Heart right ventricle (tissue), 16 donors: ENCODE data around the gene ZBTB8OS. TPM values are rescaled to one million over a fixed set of nuclear protein-coding genes. Genes with fewer than 3 reads are reported as not detected.

ENCODE experiments used
- ATAC-seq, 8 donors: fragments of 200-7000 bp; cut with Tn5 transposase; one replicate each; pipeline ENCODE4 v1.9.1; 2020; ENCODE audit warnings: mild to moderate bottlenecking in 8 of 8, moderate library complexity in 8 of 8, moderate number of reproducible peaks in 1 of 8
- DNase-seq, 2 donors: peaks; one replicate each; pipeline ENCODE4 v3.0.0-alpha.2; 2020
- H3K27ac ChIP-seq, 10 donors: fragments of 200-600 bp; sonication (generic) in 2 of 10; one replicate each; pipeline versions ENCODE4 v1.5.0 to v1.8.0; 2020 to 2022; ENCODE audit warnings: mild to moderate bottlenecking in 3 of 10
- H3K27me3 ChIP-seq, 7 donors: fragments of 200-600 bp; one replicate each; pipeline ENCODE4 v1.8.0; 2021 to 2022; ENCODE audit warnings: mild to moderate bottlenecking in 2 of 7
- H3K36me3 ChIP-seq, 9 donors: fragments of 200-600 bp; sonication (generic) in 1 of 9; one replicate each; pipeline versions ENCODE4 v1.5.0 to v1.8.0; 2020 to 2022; ENCODE audit warnings: mild to moderate bottlenecking in 2 of 9
- H3K4me1 ChIP-seq, 9 donors: fragments of 200-600 bp; sonication (generic) in 1 of 9; one replicate each; pipeline versions ENCODE4 v1.5.0 to v1.8.0; 2020 to 2022; ENCODE audit warnings: mild to moderate bottlenecking in 4 of 9
- H3K4me3 ChIP-seq, 10 donors: fragments of 200-600 bp; sonication (generic) in 2 of 10; one replicate each; pipeline versions ENCODE4 v1.5.0 to v1.8.0; 2020 to 2022; ENCODE audit warnings: mild to moderate bottlenecking in 7 of 10, moderate library complexity in 2 of 10
- H3K9me3 ChIP-seq, 11 donors: fragments of 200-600 bp in 10 of 11; sonication (generic) in 2 of 11; one replicate each; pipeline versions ENCODE4 v1.5.0 to v1.8.0; 2013 to 2022; ENCODE audit warnings: mild to moderate bottlenecking in 2 of 11, control low read depth in 1 of 11, moderate library complexity in 1 of 11
- WGBS, 2 donors: extraction: QIAGEN DNeasy Blood & Tissue Kit; methylation state at CpG; one replicate each; pipeline ENCODE4 v1.1.7; 2013; ENCODE audit warnings: inconsistent platforms in 1 of 2; 5-methylcytosine and 5-hydroxymethylcytosine counted together
- intact Hi-C, 10 donors: fragments of 100-400 bp; cut with DNase I; formaldehyde crosslinking; loops; one replicate each; pipeline versions ENCODE4 v1.11.1 to v1.14.2; 2022
- polyA plus RNA-seq, 2 donors: library from polyadenylated mRNA; stranded (reverse); fragments of 200-250 nt; gene quantifications; one replicate each; pipeline ENCODE4 v1.2.3, GENCODE V29; 2013
- total RNA-seq, 10 donors: library from RNA; stranded (reverse); fragmentation: NEBNext Ultra II Directional in 3 of 10; extraction: Animal tissue kit (Norgen Biotek cat#: 25700) in 3 of 10; gene quantifications; one replicate each; pipeline versions ENCODE4 v1.2.1 to v1.2.4, GENCODE V29; 2021 to 2023
- TF ChIP-seq, protein P1 (sequence below), 9 donors: fragments of 200-600 bp; sonication (generic) in 2 of 9; IDR thresholded peaks; one replicate each; pipeline versions ENCODE4 v1.5.0 to v1.8.0; 2021 to 2022; ENCODE audit warnings: antibody characterized with exemption in 9 of 9, mild to moderate bottlenecking in 5 of 9, moderate library complexity in 1 of 9
- donor health status: Arrhythmogenic right ventricular cardiomyopathy.
- donor health status: ischemic (EF 13 %, LVEDD 7.1; RV severe dilation, severe dysfunction).
- donor health status: healthy with polysubstance abuse.
- donor health status: DM: no; HTN: yes; CAD: no.
- donor health status: DM: no; HTN: no; CAD: no.
- donor health status: ischemic (EF 25% LVEDD 6.9; RV normal size, moderate dysfunction).
- donor health status: ischemic (EF 25% LVEDD 5.7; RV mildly dilated, moderate dysfunction).
- donor health status: healthy.
- donor health status: DM: yes; HTN: yes; CAD: no.
- donor health status: Ischemic cardiomyopathy.
- donor health status: ischemic (EF 35%, LVEDD 5.7; RV mildly dilated, moderate dysfunction).
- donor health status: nonischemic (EF 11% LVEDD 7.7; RV severe dilation, severe dysfunction).
- donor health status: DM: yes; HTN: yes; CAD: no.
- donor health status: PGD.
- donor health status: ischemic (EF 29% LVEDD 5.4; RV normal size, mild dysfunction).
- donor health status: nonischemic (EF 23%, LVEDD 6.1; RV moderate dilation, normal function).

The ZBTB8OS gene
- total and polyA plus RNA-seq, 12 donors: 27.5 to 65.0 (median 33.4) TPM

DNA sequence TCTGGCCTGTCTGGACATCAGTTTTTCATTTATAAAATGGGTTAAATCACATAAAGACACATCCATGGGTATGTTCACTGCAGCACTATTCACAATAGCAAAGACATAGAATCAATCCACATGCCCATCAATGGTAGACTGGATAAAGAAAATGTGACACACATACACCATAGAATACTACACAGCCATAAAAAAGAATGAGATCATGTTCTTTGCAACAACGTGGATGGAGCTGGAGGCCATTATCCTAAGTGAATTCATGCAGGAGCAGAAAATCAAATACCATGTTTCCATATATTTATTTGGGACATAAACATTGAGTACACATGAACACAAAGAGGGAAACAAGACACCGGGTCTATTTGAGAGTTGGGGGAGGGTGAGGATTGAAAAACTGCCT is 28.1 kb downstream of the ZBTB8OS start:
- Histone ChIP-seq H3K27ac (no peak overlapping the region), H3K9me3 (no peaks in the 10 kb centered on the region), H3K4me1 (no peaks in the 10 kb centered on the region), H3K4me3 (no peak overlapping the region), H3K36me3 (peaks cover 0 to 54% (median 3%) of the 10 kb centered on the region in 9 donors), H3K27me3 (no peaks in the 10 kb centered on the region)
- TF ChIP-seq, protein P1, sequence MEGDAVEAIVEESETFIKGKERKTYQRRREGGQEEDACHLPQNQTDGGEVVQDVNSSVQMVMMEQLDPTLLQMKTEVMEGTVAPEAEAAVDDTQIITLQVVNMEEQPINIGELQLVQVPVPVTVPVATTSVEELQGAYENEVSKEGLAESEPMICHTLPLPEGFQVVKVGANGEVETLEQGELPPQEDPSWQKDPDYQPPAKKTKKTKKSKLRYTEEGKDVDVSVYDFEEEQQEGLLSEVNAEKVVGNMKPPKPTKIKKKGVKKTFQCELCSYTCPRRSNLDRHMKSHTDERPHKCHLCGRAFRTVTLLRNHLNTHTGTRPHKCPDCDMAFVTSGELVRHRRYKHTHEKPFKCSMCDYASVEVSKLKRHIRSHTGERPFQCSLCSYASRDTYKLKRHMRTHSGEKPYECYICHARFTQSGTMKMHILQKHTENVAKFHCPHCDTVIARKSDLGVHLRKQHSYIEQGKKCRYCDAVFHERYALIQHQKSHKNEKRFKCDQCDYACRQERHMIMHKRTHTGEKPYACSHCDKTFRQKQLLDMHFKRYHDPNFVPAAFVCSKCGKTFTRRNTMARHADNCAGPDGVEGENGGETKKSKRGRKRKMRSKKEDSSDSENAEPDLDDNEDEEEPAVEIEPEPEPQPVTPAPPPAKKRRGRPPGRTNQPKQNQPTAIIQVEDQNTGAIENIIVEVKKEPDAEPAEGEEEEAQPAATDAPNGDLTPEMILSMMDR (IDR thresholded peaks at IDR 0.05): no peak
- intact Hi-C loops: loop anchor here in 2 of 10 donors (5.0 to 10.0 kb wide), 2 partner anchors 175 to 177 kb away; no protein-coding TSS in a partner anchor
- ATAC-seq (no peak), DNase-seq (no peak)
- WGBS, 2 donors: 91 to 96% methylated on average over 2 of the region's 2 CpGs

DNA sequence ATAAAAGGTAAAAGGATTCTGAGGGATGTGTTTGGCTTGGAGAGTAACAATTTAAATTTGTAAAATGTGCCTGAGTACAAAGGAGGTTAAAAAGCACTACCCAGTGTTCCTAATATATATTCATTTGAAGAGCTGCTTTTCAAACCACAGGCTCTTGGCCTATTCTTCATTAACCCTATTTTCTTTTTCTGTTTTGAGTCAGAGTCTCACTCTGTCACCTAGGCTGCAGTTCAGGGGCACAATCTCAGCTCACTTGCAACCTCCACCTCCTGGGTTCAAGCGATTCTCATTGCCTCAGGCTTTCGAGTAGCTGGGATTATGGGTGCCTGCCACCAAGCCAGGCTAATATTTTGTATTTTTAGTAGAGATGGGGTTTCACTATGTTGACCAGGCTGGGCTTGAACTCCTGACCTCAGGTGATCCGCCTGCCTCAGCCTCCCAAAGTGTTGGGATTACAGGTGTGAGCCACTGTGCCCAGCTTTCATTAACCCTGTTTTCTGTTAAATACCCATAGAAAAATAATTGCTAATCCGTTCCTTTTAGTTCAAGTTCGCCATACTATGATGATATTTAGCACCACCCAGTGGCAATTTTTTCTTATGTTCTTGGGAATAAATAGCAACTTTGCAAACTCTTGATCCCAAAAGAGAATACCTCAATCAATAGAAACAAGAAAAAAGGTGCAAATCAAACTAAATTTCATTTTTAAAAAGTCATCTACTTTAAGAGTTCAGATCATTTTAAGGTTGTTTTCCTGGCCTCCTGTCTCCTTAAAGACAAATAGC is 30.5 kb downstream of the ZBTB8OS start:
- WGBS, 2 donors: 76 to 82% methylated on average over 5 of the region's 5 CpGs
- intact Hi-C loops: loop anchor here in 5 of 10 donors (5.0 to 10.0 kb wide), 5 partner anchors 95 to 175 kb away; no protein-coding TSS in a partner anchor
- TF ChIP-seq, protein P1 (IDR thresholded peaks at IDR 0.05): peak in 5 of 9 donors; percentile 13 to 41 (median 26)
- Histone ChIP-seq H3K9me3 (no peaks in the 10 kb centered on the region), H3K4me1 (no peaks in the 10 kb centered on the region), H3K27ac (no peak overlapping the region), H3K27me3 (no peaks in the 10 kb centered on the region), H3K36me3 (peaks cover 0 to 35% (median 3%) of the 10 kb centered on the region in 9 donors), H3K4me3 (no peak overlapping the region)
- ATAC-seq (no peak), DNase-seq (no peak)

DNA sequence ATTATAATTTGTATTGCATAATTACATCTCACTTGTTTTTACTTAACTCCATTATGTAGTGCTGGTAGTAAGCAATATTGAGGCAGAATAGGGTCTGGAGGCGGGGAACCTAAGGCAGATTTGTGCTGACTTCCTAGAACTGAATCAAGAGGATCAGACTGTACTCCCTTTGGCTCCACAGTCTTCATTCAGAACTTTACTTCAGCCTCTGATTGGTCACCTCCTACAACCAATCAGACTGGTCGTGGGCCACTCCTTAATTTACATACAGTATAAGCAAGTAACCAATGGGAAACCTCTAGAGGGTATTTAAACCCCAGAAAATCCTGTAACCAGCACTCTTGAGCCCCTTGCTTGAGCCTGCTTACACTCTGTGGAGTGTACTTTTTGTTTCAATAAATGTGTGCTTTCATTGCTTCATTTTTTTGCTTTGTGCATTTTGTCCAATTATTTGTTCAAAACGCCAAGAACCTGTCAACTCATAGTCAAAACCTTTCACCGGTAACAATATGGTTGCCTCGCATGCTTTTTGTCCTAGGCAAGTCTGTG is 31.6 kb downstream of the ZBTB8OS start:
- Histone ChIP-seq H3K9me3 (no peaks in the 10 kb centered on the region), H3K4me1 (no peaks in the 10 kb centered on the region), H3K4me3 (no peak overlapping the region), H3K36me3 (peaks cover 0 to 32% (median 3%) of the 10 kb centered on the region in 9 donors), H3K27ac (no peak overlapping the region), H3K27me3 (no peaks in the 10 kb centered on the region)
- TF ChIP-seq, protein P1 (IDR thresholded peaks at IDR 0.05): no peak
- 97 to 98% methylated on average over 5 of the region's 5 CpGs for WGBS, 2 donors
- DNase-seq: no peak
- ATAC-seq: no peak
- intact Hi-C loops: loop anchor here in 4 of 10 donors (10.0 kb wide), 4 partner anchors 94 to 174 kb away; no protein-coding TSS in a partner anchor

DNA sequence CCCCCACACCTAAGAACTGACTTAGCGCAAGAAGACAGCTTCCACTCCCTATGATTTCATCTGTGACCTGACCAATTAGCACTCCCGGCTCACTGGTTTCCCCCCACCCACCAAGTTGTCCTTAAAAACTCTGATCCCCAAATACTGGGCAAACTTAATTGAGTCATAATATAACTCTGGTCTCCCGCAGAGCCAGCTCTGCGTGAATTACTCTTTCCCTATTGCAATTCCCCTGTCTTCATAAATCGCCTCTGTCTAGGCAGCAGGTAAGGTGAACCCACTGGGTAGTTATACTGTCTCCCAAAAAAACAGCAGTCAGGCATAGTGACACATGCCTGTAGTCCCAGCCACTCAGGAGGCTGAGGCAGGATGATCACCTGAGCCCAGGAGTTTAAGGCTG is 36.9 kb downstream of the ZBTB8OS start:
- no peak for ATAC-seq

More for the DNA sequence above, 36.9 kb downstream of the ZBTB8OS start:
- TF ChIP-seq, protein P1 (IDR thresholded peaks at IDR 0.05): no peak
- no peaks in the 10 kb centered on the region for H3K9me3 ChIP-seq
- no peaks in the 10 kb centered on the region for H3K27me3 ChIP-seq
- H3K4me3 ChIP-seq: no peak overlapping the region
- peaks cover 0 to 16% (median 5%) of the 10 kb centered on the region in 9 donors for H3K4me1 ChIP-seq
- H3K36me3 ChIP-seq: peaks cover 0 to 9% (median 0%) of the 10 kb centered on the region in 9 donors
- 90 to 91% methylated on average over 5 of the region's 5 CpGs for WGBS, 2 donors
- intact Hi-C loops: loop anchor here in 4 of 10 donors (2.0 to 10.0 kb wide), 5 partner anchors 37 to 169 kb away; partner anchors contain the start of genes RBBP4 (in 1 of the 4) and ZBTB8OS (in 1 of the 4)
- no peak overlapping the region for H3K27ac ChIP-seq
- no peak for DNase-seq
